Activated CD4-positive, alpha-beta T cell treated with anti-CD3 and anti-CD28 coated beads for 1 hour (primary cell): ENCODE measurements around the gene WNT3.
"Not testable (repeated sequence)": the region's sequence is repeated elsewhere in the genome, so short reads cannot be mapped to it uniquely, and the experiment has no call there.

Source experiments
- DNase-seq: peaks from one replicate; pipeline ENCODE4 v3.0.0-alpha.2; 2020

WNT3 gene, protein sequence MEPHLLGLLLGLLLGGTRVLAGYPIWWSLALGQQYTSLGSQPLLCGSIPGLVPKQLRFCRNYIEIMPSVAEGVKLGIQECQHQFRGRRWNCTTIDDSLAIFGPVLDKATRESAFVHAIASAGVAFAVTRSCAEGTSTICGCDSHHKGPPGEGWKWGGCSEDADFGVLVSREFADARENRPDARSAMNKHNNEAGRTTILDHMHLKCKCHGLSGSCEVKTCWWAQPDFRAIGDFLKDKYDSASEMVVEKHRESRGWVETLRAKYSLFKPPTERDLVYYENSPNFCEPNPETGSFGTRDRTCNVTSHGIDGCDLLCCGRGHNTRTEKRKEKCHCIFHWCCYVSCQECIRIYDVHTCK

DNA sequence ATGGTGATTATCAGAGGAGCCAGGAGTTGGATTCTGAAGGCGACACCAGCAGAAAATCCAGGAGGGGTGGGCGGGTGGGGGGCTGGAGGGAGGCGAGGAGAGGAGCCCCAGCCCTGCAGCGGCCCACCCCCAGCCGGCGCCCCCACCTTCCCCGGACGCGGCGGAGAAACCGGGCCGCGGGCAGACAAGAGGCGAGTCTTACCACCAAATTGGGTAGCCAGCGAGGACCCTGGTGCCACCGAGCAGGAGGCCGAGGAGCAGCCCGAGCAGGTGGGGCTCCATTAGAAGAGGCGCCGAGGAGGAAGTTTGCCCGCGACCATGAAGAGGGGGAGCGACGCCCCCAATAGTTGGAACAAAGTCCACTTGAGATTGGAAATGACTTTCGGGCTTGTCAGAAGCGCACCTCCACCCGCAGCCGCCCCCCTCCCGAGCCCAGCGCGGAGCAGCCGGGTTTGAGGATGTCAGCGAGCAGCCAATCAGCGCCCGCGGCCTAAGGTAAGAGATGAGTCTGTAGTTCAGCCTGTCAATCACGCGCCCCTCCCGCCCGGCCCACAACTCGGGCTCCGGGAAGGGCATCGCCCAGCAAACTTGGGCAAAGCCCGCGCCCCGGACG lies at the start of gene WNT3:
WNT3 (minus strand) TSS at position 377 of the 613 bp plus-strand sequence; CDS start at position 282, 95 bp downstream.
- peak; percentile 41 for DNase-seq

DNA sequence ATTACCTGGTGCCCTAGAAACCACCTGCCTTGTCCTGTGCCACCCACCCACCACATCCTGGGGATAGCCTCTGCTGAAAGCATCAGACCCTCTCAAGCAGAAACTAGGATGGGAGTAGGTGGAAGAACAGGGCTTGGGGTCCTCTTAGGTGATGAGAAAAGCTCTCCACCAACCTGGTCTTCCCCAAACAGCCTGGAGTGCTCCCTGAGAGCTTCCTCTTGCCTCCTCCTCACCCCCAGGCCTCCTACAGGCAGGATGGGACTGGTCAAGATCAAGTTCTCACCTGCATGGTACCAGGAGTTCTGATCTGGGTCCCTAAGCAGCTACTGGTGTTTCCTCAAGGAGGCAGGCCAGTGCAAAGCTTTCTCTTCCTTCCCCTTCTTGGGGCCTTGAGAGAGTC lies 48.3 kb upstream of the WNT3 start:
- no peak for DNase-seq

DNA sequence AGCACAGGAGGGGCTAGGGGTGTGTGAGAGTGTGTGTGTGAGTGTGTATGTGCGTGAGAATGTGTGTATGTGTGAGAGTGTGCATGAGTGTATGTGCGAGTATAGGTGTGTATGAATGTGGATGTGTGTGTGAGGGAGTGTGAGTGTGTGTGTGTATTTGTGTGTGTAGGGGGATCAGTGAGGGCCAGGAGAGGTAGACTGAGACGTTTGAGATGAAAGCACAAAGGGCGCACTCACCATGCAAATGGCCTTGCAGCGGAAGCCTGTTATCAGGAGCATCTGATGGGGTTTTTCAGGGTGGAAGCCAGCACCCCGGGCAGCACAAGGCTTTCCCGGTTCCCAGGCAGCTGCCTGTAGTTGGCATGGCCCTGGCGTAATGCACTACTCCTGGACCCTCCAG lies 47.8 kb upstream of the WNT3 start:
- DNase-seq: no peak

DNA sequence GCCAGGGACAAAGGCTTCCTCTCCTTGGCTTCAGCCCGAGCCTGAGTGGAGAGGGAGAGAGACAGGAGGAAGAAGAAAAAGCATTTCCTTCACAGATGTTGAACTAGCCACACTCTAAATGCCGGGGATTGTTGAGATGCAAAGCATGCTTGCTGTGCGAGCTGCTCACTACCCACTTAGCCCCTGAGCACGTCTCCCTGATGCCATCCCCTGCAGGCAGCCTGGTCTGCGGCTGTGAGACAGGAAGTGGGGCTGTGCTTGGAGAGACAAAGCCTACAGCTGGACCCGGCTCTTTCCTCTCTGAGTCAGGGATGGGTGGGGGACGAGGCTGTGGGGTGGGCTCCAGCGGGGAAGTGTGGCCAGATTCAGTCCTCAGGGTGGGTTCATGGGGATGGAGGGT lies 46.6 kb upstream of the WNT3 start:
- no peak for DNase-seq

DNA sequence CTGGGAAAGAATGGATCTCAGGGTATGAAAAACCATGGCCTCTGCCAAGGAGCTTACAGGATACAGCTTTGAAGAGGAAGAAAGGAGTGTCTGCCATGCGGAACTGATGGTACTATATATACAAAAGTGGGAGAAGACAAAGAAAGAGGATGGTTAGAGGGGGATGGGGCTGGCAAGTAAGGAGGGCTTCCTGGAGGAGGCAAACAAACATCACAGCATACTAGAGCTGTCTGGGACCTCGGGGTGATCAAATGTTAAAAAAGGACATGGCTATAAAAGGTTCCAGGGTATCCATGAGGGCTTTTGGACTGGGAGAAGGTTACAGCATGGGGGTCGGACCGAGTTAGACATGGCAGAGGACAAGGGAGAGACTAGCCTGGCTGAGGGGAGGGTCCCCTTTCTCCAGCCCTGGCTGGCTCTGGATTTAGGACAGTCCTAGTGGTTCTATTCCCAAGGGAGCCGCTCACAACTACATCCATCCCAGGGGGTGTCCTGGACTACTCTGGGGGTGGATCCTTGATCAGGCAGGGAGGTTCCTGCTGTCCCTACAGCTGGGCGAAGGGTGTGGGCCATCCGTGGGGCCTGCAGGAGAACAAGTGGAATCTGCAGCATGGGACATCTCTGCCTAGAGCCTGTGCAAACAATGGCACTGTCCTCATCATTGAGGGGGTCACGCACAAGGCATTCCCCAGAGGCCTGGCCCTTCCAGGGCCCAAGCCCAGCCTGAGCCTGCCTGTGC lies 45.1 kb upstream of the WNT3 start:
- DNase-seq: no peak

- no peak for DNase-seq
Measured at GRCh38 chr17:46862949-46863348, 44.5 kb upstream of the WNT3 start.

DNA sequence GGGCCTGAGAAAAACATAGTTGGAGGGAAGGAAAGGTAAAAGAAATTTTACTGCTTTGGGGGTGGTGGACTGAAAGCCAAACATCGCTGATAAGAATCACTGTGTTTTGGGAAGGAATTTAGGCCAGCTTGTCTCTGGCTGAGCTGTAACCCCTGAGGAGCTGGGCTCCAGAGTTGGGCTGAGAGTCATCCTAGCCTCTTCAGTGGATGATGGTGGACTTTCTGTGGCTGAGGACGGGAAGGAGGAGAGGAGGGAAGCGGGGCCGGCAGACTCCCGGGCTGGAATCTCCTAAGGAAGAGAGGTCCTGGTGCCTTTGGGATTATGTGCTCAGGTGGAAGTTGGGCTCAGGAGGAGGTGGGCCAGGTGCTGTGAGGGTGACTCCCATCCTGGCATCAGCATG lies 41.5 kb upstream of the WNT3 start:
- no peak for DNase-seq

DNA sequence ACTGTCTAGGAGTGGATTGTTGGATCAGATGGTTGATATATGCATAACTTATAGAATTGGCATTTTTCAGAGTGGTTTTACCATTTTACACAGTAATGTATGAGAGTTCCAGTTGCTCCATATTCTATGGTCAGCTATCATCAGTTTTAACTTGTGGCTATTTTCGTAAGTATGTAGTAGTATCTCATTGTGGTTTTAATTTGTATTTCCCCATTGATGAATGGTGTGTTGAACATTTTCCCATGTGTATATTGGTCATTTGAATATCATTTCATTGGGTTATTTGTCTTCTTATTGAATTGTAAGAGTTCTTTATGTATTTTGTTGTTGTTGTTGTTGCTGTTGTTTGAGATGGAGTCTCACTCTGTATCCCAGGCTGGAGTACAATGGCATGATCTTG lies 39.1 kb upstream of the WNT3 start:
- DNase-seq: no peak

- DNase-seq: no peak
Measured at GRCh38 chr17:46854948-46855347, 36.5 kb upstream of the WNT3 start.

- DNase-seq: no peak
Measured at GRCh38 chr17:46854515-46854914, 36.0 kb upstream of the WNT3 start.

- no peak for DNase-seq
Measured at GRCh38 chr17:46853896-46854444, 35.5 kb upstream of the WNT3 start.

- no peak for DNase-seq
Measured at GRCh38 chr17:46851029-46851741, 32.7 kb upstream of the WNT3 start, which contains the start of gene WNT9B. WNT9B (plus strand) TSS chr17:46851583; CDS start chr17:46851639, 56 bp downstream.

- no peak for DNase-seq
Measured at GRCh38 chr17:46850688-46851028, 32.2 kb upstream of the WNT3 start.

- no peak for DNase-seq
Measured at GRCh38 chr17:46848534-46848933, 30.0 kb upstream of the WNT3 start.

GRCh38 chr17:46847204-46848191 lies 29.0 kb upstream of the WNT3 start:
- DNase-seq: no peak

DNA sequence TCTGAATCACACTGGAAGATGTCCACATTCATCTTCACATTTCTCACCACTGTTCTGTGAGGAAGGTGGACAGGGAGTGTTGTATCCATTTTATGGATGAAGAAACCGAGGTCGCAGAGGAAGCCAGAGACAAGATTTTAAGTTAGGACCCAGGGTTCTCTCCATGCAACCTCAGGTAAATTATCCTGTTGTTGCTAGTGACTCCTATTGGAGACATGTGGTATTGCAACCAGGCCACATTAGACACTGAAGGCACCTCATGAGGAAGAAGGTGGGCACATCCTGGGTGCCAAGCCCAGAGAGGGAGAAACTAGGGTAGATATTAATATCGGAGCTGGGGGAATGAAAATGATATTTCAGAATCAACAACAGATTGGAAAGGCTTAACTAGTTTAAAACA lies 24.3 kb upstream of the WNT3 start:
- no peak for DNase-seq

DNA sequence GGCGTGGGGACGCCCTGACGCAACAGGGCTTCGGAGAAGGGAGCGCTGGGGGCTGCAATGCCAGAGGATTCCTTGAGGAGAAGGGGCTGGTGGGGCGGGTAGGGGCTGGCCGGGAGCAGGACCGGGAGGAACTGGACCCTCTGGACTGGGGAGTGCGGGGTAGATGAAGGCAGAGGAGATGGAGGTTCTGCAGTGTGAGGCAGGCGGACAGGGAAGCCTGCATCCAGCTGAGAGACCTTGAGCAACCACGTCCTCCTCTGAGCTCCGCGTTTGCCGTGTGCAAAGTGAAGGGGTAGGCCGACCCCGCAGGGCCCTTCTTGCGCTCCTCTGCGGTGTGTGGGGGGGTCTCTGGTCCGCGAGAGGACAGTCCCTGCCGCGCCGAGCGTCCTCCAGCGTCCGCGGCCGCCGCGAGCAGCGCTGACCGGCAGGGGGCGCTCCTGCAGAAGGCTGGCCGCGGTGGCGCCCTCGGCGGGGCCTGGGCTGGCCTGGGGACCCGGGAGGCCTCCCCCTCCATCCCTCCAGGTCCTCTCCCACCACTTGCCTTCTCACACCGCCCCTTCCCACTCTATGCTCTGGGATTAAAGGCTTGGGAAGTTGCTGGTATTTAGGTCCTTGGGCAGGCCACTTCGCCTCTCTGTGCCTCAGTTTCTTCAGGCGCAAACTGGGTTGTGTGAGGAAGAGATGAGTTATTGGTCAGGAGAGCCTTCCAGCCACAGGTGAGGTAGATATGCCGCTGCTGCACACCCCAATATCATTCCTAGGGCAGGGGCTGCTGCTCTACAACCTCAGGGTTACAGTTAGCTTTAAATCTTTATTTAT lies 23.3 kb upstream of the WNT3 start:
- no peak for DNase-seq

- DNase-seq: not testable (repeated sequence)
Measured at GRCh38 chr17:46840596-46840995, 22.1 kb upstream of the WNT3 start.

DNA sequence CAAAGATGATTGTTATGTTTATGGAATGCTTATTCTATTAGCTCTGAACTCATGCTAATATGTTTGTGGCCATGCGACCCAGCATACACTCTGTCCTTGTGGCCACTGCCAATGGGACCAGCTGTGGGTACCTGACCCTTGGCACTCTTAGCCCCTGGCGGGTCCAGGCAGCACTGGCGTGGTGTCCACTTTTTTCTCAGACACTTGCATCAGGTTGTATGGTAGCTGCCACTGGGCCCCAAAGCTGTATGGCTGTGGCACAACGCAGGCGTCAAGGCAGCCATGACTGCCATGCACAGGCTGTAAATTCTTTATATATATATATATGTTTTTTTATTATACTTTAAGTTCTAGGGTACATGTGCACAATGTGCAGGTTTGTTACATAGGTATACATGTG lies 20.7 kb upstream of the WNT3 start:
- no peak for DNase-seq

DNA sequence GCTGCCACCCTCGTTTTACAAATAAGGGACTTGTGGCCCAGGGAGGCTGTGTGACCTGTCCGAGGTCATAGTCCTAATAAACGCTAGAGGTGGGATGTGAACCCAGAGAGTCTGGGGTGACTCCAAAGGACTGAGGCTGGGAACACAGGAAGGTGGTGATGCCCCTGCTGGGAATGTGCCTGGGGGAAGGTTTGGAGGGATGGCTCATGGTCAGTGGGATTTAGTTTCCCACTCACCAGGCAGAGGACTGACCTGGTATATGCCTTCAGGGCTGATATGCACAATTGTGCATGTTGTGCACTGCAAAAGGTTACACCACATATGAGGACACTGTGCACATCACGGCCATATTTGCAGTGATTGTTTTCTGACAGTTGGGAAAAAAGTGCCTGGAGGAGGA lies 19.0 kb upstream of the WNT3 start:
- no peak for DNase-seq

- no peak for DNase-seq
Measured at GRCh38 chr17:46836500-46836899, 18.0 kb upstream of the WNT3 start.
